GM18519 (cell line): Measurements from ENCODE around the gene MESD.

Experiments used
- ATAC-seq: cut with Tn5 transposase; IDR thresholded peaks from one replicate; pipeline ENCODE4 v1.9.1; 2021; ENCODE audit warnings: mild to moderate bottlenecking, moderate library complexity; ENCODE audit not compliant: unreplicated experiment, low FRiP score

MESD gene

DNA sequence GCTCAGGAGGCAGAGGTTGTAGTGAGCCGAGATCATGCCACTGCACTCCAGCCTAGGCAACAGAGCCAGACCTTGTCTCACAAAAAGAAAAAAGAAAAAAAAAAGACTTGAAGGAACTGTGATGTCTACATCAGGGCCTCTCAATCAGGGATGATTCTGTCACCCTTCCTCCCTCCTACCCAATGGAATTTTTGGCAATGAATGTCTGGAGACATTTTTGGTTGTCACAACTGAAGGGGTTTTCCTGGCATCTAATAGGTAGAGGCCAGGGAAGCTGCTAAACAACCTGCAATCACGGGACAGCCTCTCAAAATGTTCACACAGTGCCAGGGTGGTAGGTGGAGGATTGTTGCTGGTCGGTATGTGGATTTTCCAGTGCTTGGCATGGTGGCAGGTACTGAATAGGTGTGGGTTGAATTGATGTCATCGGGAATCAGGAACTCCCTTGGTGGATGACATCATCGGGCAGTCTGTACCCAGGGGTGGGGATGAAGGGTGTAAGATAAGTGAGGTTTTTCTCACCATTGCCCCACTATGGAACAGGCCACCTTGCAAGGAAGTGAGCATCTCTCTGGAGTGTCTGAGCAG, 71.3 kb downstream of the MESD start:
- no peak for ATAC-seq

DNA sequence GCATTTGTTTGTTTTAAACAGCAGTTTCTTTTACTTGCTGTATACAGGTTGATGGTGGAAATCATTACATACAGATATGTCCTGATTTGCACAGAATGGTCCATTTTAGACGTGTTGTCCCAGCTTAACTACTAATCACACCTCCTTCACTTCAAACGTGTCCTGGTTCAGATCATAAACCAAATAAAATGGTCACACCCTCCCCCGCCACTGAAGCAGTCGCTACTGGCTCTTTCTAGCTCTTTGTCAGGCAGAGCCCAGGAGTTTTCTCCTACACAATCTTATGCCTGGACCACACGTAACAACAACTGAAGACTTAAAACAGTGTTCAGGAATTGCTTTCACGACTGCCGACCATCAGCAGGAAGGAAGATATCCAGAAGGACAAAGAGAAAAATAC, 73.6 kb downstream of the MESD start:
- ATAC-seq = no peak

DNA sequence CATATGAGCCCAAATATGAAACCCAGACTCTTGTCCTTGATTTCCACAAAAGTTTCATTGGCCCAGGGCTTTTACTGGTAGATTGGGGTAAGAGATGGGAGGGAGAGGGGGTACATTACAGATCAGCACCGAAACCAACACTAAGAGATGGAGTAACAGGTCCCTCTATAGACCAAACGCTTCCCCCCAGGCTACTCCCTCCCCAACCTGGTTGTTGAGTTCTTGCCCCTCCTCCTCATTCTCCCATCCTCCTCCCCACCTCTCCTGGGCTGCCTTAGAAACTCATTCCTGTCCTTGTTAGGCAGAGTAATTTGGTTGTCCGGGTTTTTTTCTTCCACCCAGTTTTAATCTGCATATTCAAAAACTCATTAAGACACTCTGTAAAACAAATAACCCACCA, 74.1 kb downstream of the MESD start:
- ATAC-seq = no peak

DNA sequence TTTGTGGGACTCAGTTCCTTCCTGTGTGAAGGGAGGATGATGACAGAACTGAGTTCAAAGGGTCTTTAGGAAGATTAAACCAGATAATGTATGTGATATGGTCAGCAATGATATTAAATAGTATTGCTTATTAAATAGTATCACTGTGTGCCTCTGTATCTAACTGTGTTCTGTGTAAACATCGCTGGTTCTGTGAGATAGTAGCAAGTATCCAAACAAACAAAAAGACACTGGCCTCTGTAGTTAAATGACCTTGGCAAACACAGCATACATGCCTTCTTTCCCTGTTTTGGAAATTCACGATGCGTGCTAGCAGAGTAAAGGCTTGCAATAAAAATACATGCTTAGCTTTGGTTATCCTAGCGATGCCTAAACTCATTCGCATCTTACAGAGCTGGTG, 76.1 kb downstream of the MESD start:
- ATAC-seq = no peak

DNA sequence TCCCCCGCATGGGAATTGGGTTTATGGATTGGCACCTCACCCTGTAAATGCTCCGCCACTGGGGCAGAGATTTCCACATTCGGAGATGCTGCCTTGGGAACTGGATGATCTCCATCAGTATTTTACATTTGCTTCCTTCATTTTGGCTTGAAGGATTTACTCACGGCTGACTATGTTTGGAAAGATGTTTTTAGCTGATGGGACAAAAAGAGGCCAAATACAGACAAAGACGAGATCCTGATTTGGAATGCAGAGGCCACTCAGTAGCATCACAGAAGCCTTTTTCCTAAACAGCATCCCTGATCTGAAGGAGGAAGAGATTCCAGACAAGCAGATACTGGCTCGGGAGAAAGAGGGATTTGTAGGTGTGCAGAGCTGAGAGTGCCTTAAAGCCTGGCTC, 76.9 kb downstream of the MESD start:
- no peak for ATAC-seq

DNA sequence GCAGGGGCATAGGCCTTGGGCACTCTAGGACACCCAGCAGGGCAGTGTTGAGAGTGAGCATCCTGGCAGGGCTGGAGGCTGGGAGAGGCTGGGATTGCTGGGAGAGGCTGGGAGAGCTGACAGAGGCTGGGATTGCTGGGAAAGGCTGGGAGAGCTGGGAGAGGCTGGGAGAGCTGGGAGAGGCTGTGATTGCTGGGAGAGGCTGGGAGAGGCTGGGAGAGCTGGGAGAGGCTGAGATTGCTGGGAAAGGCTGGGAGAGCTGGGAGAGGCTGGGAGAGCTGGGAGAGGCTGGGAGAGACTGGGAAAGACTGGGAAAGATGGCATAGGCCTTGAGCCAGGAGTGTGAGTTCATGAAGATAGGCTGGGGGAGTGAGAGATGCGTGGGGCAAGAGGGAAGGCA, 77.8 kb downstream of the MESD start:
- no peak for ATAC-seq

DNA sequence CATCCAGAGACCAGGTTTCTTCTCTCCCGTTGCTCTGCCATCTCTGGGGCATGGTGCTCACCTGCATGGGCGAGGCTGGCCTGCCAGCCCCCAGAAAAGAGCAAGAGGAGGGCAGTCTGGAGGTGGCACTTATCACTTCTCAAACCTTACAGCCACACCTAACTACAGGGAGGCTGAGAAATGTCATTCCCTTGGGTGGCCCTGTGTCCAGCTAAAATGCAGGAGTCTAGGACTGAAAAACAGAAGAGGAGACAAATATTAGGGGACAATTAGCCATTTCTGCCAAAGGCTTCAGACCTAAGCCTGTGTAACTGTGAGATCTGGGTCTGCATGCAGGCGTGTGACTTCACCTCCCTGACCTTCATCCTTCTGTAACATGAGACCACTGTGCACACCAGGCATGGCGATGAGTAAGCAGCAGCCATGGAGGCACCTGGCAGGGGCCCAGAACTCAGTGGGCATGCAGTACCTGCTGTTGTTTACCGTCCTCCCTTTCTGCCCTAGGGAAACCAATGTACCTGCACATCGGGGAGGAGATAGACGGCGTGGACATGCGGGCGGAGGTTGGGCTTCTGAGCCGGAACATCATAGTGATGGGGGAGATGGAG, 83.4 kb downstream of the MESD start:
- no peak for ATAC-seq

DNA sequence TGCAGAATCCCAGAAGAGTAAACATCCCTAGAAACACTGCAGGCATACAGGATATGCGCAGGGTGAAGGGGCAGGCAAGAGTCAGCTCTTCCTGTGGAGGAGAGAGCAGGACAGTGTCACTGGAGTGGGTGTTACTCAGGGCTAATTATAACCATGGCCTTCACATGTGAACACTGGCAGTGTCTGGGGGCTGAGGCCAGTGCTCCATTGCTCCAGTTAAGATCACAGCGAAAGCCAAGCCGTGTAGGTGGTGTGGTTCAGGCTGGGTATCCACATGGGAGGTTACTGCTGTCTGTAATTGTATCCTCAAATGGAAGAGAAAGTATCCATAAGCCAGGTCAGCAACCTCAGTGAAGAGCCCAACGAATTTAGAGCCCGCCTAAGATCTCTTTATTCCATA, 84.6 kb downstream of the MESD start:
- no peak for ATAC-seq

DNA sequence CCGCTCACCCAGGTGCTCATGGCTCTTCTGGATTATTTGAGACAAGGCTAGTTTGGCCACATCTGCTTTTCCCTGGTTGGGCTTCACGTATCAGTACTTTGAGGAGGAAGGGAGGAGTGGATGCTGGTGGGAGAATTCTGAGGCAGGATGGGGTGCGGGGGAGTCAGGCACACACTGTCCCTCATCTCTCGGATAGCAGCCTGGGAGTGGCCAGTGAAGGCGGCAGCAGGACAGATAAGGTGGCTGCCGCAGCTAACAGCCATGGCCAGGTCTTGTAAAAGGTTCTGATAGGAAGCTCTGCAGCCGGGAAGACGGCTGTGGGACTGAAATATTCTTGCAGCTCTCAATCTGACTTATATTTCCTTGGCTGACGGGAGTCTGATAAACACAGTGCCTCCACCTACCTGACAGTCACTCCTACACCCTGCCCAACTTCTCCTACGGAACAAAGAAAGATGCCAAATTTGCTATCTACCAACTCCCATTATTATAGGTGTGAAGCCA, 87.3 kb downstream of the MESD start:
- ATAC-seq = no peak

DNA sequence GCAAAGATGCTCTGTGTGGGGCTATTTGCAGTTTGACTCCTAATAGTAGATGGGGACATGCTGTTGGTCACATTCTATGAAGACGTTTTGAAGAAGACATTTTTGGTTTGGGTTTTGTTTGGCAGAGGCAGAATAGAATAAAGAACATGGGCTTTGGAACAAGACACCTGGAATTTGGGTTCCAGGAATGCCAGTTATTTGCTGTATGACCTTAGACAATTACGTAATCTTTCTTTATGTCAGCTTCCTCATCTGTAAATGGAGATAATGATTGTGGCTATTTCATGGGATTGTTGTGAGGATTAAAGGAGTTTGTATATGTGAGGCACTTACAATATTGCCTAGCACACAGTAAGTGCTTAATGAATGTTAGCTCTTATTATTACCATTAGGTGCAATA, 91.6 kb downstream of the MESD start:
- no peak for ATAC-seq
